VCaP (cell line): ENCODE results near the gene GMDS.
A peak's percentile ranks its signal among the peaks of the same experiment; 100 is the strongest.

ENCODE experiments used
- H3K27ac ChIP-seq: fragments of 450-650 bp; 2 replicates; pipeline ENCODE4 v1.5.1; 2017
- CTCF ChIP-seq: fragments of 450-650 bp; conservative IDR thresholded peaks from 2 replicates; pipeline ENCODE4 v1.5.1; 2017; ENCODE audit warnings: mild to moderate bottlenecking, moderate library complexity

GMDS gene

GRCh38 chr6:1839361-1839760 lies 406.0 kb downstream of the GMDS start:
- TF ChIP-seq CTCF = no peak
- no peak overlapping the region for H3K27ac ChIP-seq

GRCh38 chr6:1838604-1839213 lies 406.7 kb downstream of the GMDS start:
- TF ChIP-seq CTCF = 0 out of 2 replicates have a peak, but pooled peaks have one; percentile 5
- H3K27ac ChIP-seq = no peak overlapping the region

GRCh38 chr6:1837826-1838225 lies 407.6 kb downstream of the GMDS start:
- no peak overlapping the region for H3K27ac ChIP-seq
- no peak for TF ChIP-seq CTCF

GRCh38 chr6:1836690-1837089 lies 408.7 kb downstream of the GMDS start:
- no peak for TF ChIP-seq CTCF
- H3K27ac ChIP-seq = no peak overlapping the region

- no peak for TF ChIP-seq CTCF
- no peak overlapping the region for H3K27ac ChIP-seq
Observed at GRCh38 chr6:1834646-1835516, 410.5 kb downstream of the GMDS start.

- H3K27ac ChIP-seq = no peak overlapping the region
- TF ChIP-seq CTCF = no peak
Observed at GRCh38 chr6:1834207-1834606, 411.2 kb downstream of the GMDS start.

GRCh38 chr6:1832844-1833787 lies 412.3 kb downstream of the GMDS start:
- TF ChIP-seq CTCF = no peak
- H3K27ac ChIP-seq = no peak overlapping the region
